Effector memory CD8-positive, alpha-beta T cell (primary cell): ENCODE results near the gene ACTN4.
A peak's percentile ranks its signal among the peaks of the same experiment; 100 is the strongest.
"Not testable (repeated sequence)": the region's sequence is repeated elsewhere in the genome, so short reads cannot be mapped to it uniquely, and the experiment has no call there.

Source experiments
- ATAC-seq: fragments of 150-1000 bp; cut with Tn5 transposase; replicated peaks from 2 replicates; pipeline ENCODE4 v1.10.0; 2021; ENCODE audit warnings: mild to moderate bottlenecking, moderate library complexity
- DNase-seq, 3 experiments: peaks; one replicate each; pipeline ENCODE4 v3.0.0; 2021
- H3K27ac Mint-ChIP-seq, 2 donors: one replicate each; pipeline ENCODE4 v1.8.0; 2022; ENCODE audit warnings: mild to moderate bottlenecking in 2 of 2, mixed read lengths in 2 of 2, moderate library complexity in 2 of 2
- H3K27me3 Mint-ChIP-seq, 2 donors: one replicate each; pipeline ENCODE4 v1.8.0; 2022; ENCODE audit warnings: mixed read lengths in 2 of 2
- H3K36me3 Mint-ChIP-seq: one replicate; pipeline ENCODE4 v1.8.0; 2022; ENCODE audit warnings: mild to moderate bottlenecking, moderate library complexity, mixed read lengths; ENCODE audit not compliant: insufficient read depth
- H3K4me1 Mint-ChIP-seq, 2 donors: one replicate each; pipeline ENCODE4 v1.8.0; 2022; ENCODE audit warnings: low read depth in 2 of 2, mixed read lengths in 2 of 2
- H3K4me3 Mint-ChIP-seq, 2 donors: one replicate each; pipeline ENCODE4 v1.8.0; 2022; ENCODE audit warnings: mild to moderate bottlenecking in 2 of 2, mixed read lengths in 2 of 2, moderate library complexity in 2 of 2
- H3K9me3 Mint-ChIP-seq, 2 donors: one replicate each; pipeline ENCODE4 v1.8.0; 2022; ENCODE audit warnings: mixed read lengths in 2 of 2

The ACTN4 gene

GRCh38 chr19:38626401-38626800, 21.0 kb upstream of the ACTN4 start:
- Mint-ChIP-seq H3K27me3 (no peaks in the 10 kb centered on the region), H3K36me3 (peaks cover 79% of the 10 kb centered on the region), H3K4me3 (no peak overlapping the region), H3K27ac (peak overlapping the region in 1 of 2 donors; percentile 56), H3K9me3 (no peaks in the 10 kb centered on the region), H3K4me1 (peaks cover 4 to 7% of the 10 kb centered on the region in 2 donors)
- no peak for DNase-seq
- no peak for ATAC-seq

GRCh38 chr19:38629568-38629967, 17.9 kb upstream of the ACTN4 start:
- no peaks in the 10 kb centered on the region for H3K9me3 Mint-ChIP-seq
- ATAC-seq (no peak), DNase-seq (no peak)
- H3K27ac Mint-ChIP-seq: peak overlapping the region in 1 of 2 donors; percentile 20
- peaks cover 65% of the 10 kb centered on the region for H3K36me3 Mint-ChIP-seq
- H3K4me3 Mint-ChIP-seq: no peak overlapping the region
- H3K27me3 Mint-ChIP-seq: no peaks in the 10 kb centered on the region
- H3K4me1 Mint-ChIP-seq: peaks cover 2 to 7% of the 10 kb centered on the region in 2 donors

GRCh38 chr19:38631301-38631700, 16.1 kb upstream of the ACTN4 start:
- H3K4me1 Mint-ChIP-seq: peaks cover 14 to 21% of the 10 kb centered on the region in 2 donors
- H3K27ac Mint-ChIP-seq: peak overlapping the region; percentile 3 to 22
- not testable (repeated sequence) for ATAC-seq, DNase-seq, H3K4me3 Mint-ChIP-seq, H3K27me3 Mint-ChIP-seq, H3K9me3 Mint-ChIP-seq
- H3K36me3 Mint-ChIP-seq: peaks cover 59% of the 10 kb centered on the region

- H3K4me3 Mint-ChIP-seq, DNase-seq, ATAC-seq, H3K27ac Mint-ChIP-seq, H3K27me3 Mint-ChIP-seq, H3K9me3 Mint-ChIP-seq: not testable (repeated sequence)
- H3K36me3 Mint-ChIP-seq: peaks cover 54% of the 10 kb centered on the region
- H3K4me1 Mint-ChIP-seq: peaks cover 18 to 26% of the 10 kb centered on the region in 2 donors
Observed at GRCh38 chr19:38631811-38632475, 15.5 kb upstream of the ACTN4 start.

- Mint-ChIP-seq H3K4me1 (peaks cover 25 to 26% of the 10 kb centered on the region in 2 donors), H3K9me3 (no peaks in the 10 kb centered on the region), H3K27ac (no peak overlapping the region), H3K4me3 (no peak overlapping the region), H3K36me3 (peaks cover 47% of the 10 kb centered on the region), H3K27me3 (no peaks in the 10 kb centered on the region)
- ATAC-seq (no peak), DNase-seq (no peak)
Observed at GRCh38 chr19:38632476-38633213, 14.8 kb upstream of the ACTN4 start.

- ATAC-seq (no peak), DNase-seq (peak; percentile 74)
- peak overlapping the region; percentile 71 to 75 for H3K4me3 Mint-ChIP-seq
- peaks cover 25 to 26% of the 10 kb centered on the region in 2 donors for H3K4me1 Mint-ChIP-seq
- peaks cover 40% of the 10 kb centered on the region for H3K36me3 Mint-ChIP-seq
- no peaks in the 10 kb centered on the region for H3K27me3 Mint-ChIP-seq
- no peaks in the 10 kb centered on the region for H3K9me3 Mint-ChIP-seq
- H3K27ac Mint-ChIP-seq: peak overlapping the region; percentile 93 to 96
Observed at GRCh38 chr19:38634757-38635482, 12.5 kb upstream of the ACTN4 start.

GRCh38 chr19:38635483-38636399, 11.7 kb upstream of the ACTN4 start:
- Mint-ChIP-seq H3K9me3 (no peaks in the 10 kb centered on the region), H3K36me3 (peaks cover 33% of the 10 kb centered on the region), H3K4me1 (peaks cover 25 to 26% of the 10 kb centered on the region in 2 donors), H3K27ac (peak overlapping the region; percentile 93 to 96), H3K4me3 (peak overlapping the region; percentile 43 to 71), H3K27me3 (no peaks in the 10 kb centered on the region)
- ATAC-seq (no peak), DNase-seq (no peak)

- H3K27me3 Mint-ChIP-seq: no peaks in the 10 kb centered on the region
- no peaks in the 10 kb centered on the region for H3K9me3 Mint-ChIP-seq
- H3K4me1 Mint-ChIP-seq: peaks cover 22 to 27% of the 10 kb centered on the region in 2 donors
- ATAC-seq: no peak
- H3K4me3 Mint-ChIP-seq: no peak overlapping the region
- H3K27ac Mint-ChIP-seq: no peak overlapping the region
- no peak for DNase-seq
- peaks cover 19% of the 10 kb centered on the region for H3K36me3 Mint-ChIP-seq
Observed at GRCh38 chr19:38638461-38638860, 9.0 kb upstream of the ACTN4 start.

GRCh38 chr19:38639679-38640078, 7.8 kb upstream of the ACTN4 start:
- no peak for ATAC-seq

GRCh38 chr19:38640368-38640767, 7.1 kb upstream of the ACTN4 start:
- ATAC-seq (no peak), DNase-seq (no peak)
- Mint-ChIP-seq H3K9me3 (no peaks in the 10 kb centered on the region), H3K36me3 (peaks cover 12% of the 10 kb centered on the region), H3K27ac (no peak overlapping the region), H3K4me1 (peaks cover 14 to 22% of the 10 kb centered on the region in 2 donors), H3K4me3 (no peak overlapping the region), H3K27me3 (no peaks in the 10 kb centered on the region)

More at GRCh38 chr19:38639679-38640078, 7.8 kb upstream of the ACTN4 start:
- Mint-ChIP-seq H3K27me3 (no peaks in the 10 kb centered on the region), H3K9me3 (no peaks in the 10 kb centered on the region), H3K4me3 (no peak overlapping the region), H3K36me3 (peaks cover 14% of the 10 kb centered on the region), H3K4me1 (peaks cover 18 to 24% of the 10 kb centered on the region in 2 donors), H3K27ac (no peak overlapping the region)
- DNase-seq: no peak

- no peaks in the 10 kb centered on the region for H3K27me3 Mint-ChIP-seq
Observed at GRCh38 chr19:38642176-38642575, 5.3 kb upstream of the ACTN4 start.

GRCh38 chr19:38644719-38645118, 2.7 kb upstream of the ACTN4 start:
- H3K36me3 Mint-ChIP-seq: peaks cover 11% of the 10 kb centered on the region
- no peak for DNase-seq
- no peaks in the 10 kb centered on the region for H3K9me3 Mint-ChIP-seq
- H3K4me3 Mint-ChIP-seq: no peak overlapping the region
- peak overlapping the region in 1 of 2 donors; percentile 52 for H3K27ac Mint-ChIP-seq
- H3K27me3 Mint-ChIP-seq: no peaks in the 10 kb centered on the region
- peaks cover 19 to 22% of the 10 kb centered on the region in 2 donors for H3K4me1 Mint-ChIP-seq
- ATAC-seq: no peak

More at GRCh38 chr19:38642176-38642575, 5.3 kb upstream of the ACTN4 start:
- Mint-ChIP-seq H3K4me1 (peaks cover 0 to 8% of the 10 kb centered on the region in 2 donors), H3K36me3 (peaks cover 7% of the 10 kb centered on the region), H3K4me3 (no peak overlapping the region), H3K27ac (peak overlapping the region; percentile 7 to 41), H3K9me3 (no peaks in the 10 kb centered on the region)
- ATAC-seq (no peak), DNase-seq (no peak)
